HCT116 (cell line): ENCODE results near the gene HPD. TPM values are rescaled to one million over a fixed set of nuclear protein-coding genes. Genes with fewer than 3 reads are reported as not detected.

Source experiments
- ATAC-seq: fragments of 200-7000 bp; cut with Tn5 transposase; 2 replicates; pipeline ENCODE4 v1.9.1; 2020; ENCODE audit warnings: mild to moderate bottlenecking, moderate library complexity
- BruUV-seq: library from RNA; stranded (reverse); fragments of 400-500 nt; replicated peaks from 2 replicates; lab custom pipeline; 2021; lab: Mats Ljungman, UMichigan
- CTCF ChIA-PET: fragments of 300-600 bp; sonication (Branson Sonifier 250); formaldehyde crosslinking; loops from one replicate; lab custom pipeline; 2021; ENCODE audit warnings: antibody characterized with exemption; lab: Charles Lee
- POLR2A ChIA-PET: fragments of 300-600, 350-600 bp; sonication (Branson Sonifier 250); formaldehyde crosslinking; loops from one replicate; lab custom pipeline; 2021; ENCODE audit warnings: antibody characterized with exemption; lab: Charles Lee
- RAD21 ChIA-PET, 2 experiments: fragments of 300-600 bp; sonication (Branson Sonifier 250); formaldehyde crosslinking; loops; one replicate each; lab custom pipeline; 2023; ENCODE audit warnings: low total read pairs in 2 of 2; ENCODE audit not compliant: uncharacterized antibody in 2 of 2, unreplicated experiment in 2 of 2, low non-redundant PET in 1 of 2; lab: Charles Lee
- DNase-seq: peaks from one replicate; pipeline ENCODE4 v3.0.0-alpha.2; 2010; ENCODE audit warnings: low read depth, low spot score
- H2AFZ ChIP-seq: fragments of 200-600 bp; shearing (Covaris generic), sonication (generic); 2 replicates; pipeline ENCODE4 v1.6.1; 2017; ENCODE audit warnings: low read depth, mixed run types, mixed read lengths, antibody characterized with exemption, low read length; ENCODE audit not compliant: poor library complexity, severe bottlenecking
- H3K27ac ChIP-seq: 2 replicates; pipeline ENCODE4 v1.5.1; 2012; ENCODE audit warnings: low read depth, low read length
- H3K27me3 ChIP-seq: fragments of 200-600 bp; sonication (generic); 2 replicates; pipeline ENCODE4 v1.6.1; 2016; ENCODE audit warnings: mixed run types, low read length, mixed read lengths; ENCODE audit not compliant: insufficient read depth
- H3K36me3 ChIP-seq, 2 experiments: fragments of 200-500 bp in 1 of 2; fragments of 200-600 bp in 1 of 2; sonication (Bioruptor generic) in 1 of 2; sonication (generic) in 1 of 2; 2 replicates each; pipeline versions ENCODE4 v1.5.1 to v1.6.1; 2014 to 2016; ENCODE audit warnings: low read length in 2 of 2, inconsistent platforms in 1 of 2, mixed read lengths in 1 of 2, mixed run types in 1 of 2; ENCODE audit not compliant: insufficient read depth in 2 of 2, control insufficient read depth in 1 of 2
- H3K4me1 ChIP-seq, 2 experiments: fragments of 200-600 bp in 1 of 2; sonication (generic) in 1 of 2; 2 replicates each; pipeline versions ENCODE4 v1.5.1 to v1.6.1; 2012 to 2017; ENCODE audit warnings: low read length in 2 of 2, inconsistent platforms in 1 of 2, mild to moderate bottlenecking in 1 of 2, mixed read lengths in 1 of 2, mixed run types in 1 of 2, moderate library complexity in 1 of 2; ENCODE audit not compliant: insufficient read depth in 2 of 2, control insufficient read depth in 1 of 2
- H3K4me2 ChIP-seq: fragments of 200-600 bp; sonication (generic); 2 replicates; pipeline ENCODE4 v1.6.1; 2017; ENCODE audit warnings: mixed run types, low read length, mixed read lengths
- H3K4me3 ChIP-seq, 2 experiments: fragments of 200-600 bp in 1 of 2; sonication (generic) in 1 of 2; replicated peaks in 1 of 2; 2 replicates each; pipeline ENCODE4 v1.5.1; 2011 to 2016; ENCODE audit warnings: low read length in 2 of 2, control low read depth in 1 of 2, low read depth in 1 of 2, mild to moderate bottlenecking in 1 of 2, mixed read lengths in 1 of 2, mixed run types in 1 of 2
- H3K79me2 ChIP-seq: fragments of 200-600 bp; sonication (generic); 2 replicates; pipeline ENCODE4 v1.6.1; 2017; ENCODE audit warnings: mild to moderate bottlenecking, mixed run types, low read length, moderate library complexity, mixed read lengths; ENCODE audit not compliant: insufficient read depth
- H3K9ac ChIP-seq: fragments of 200-600 bp; sonication (generic); 2 replicates; pipeline ENCODE4 v1.6.1; 2016; ENCODE audit warnings: low read length, mixed read lengths
- H3K9me2 ChIP-seq: fragments of 200-600 bp; sonication (generic), shearing (Covaris generic); 2 replicates; pipeline ENCODE4 v1.6.1; 2017; ENCODE audit warnings: mixed run types, mild to moderate bottlenecking, moderate library complexity; ENCODE audit not compliant: insufficient read depth
- H3K9me3 ChIP-seq, 2 experiments: fragments of 200-500 bp in 1 of 2; fragments of 200-600 bp in 1 of 2; sonication (Bioruptor generic) in 1 of 2; sonication (generic) in 1 of 2; 2 replicates each; pipeline ENCODE4 v1.6.1; 2014 to 2017; ENCODE audit warnings: low read length in 2 of 2, mixed read lengths in 2 of 2, inconsistent platforms in 1 of 2, low read depth in 1 of 2, mild to moderate bottlenecking in 1 of 2, mixed run types in 1 of 2, moderate library complexity in 1 of 2; ENCODE audit not compliant: control insufficient read depth in 1 of 2, insufficient read depth in 1 of 2
- H4K20me1 ChIP-seq: fragments of 200-600 bp; sonication (generic), shearing (Covaris generic); 2 replicates; pipeline ENCODE4 v1.6.1; 2017; ENCODE audit warnings: mixed run types, mild to moderate bottlenecking, moderate library complexity; ENCODE audit not compliant: insufficient read depth
- CBX3 ChIP-seq: IDR thresholded peaks from 2 replicates; pipeline ENCODE4 v1.6.1; 2012; ENCODE audit warnings: low read depth
- CTCF ChIP-seq, 3 experiments: fragments of 200-600 bp in 1 of 3; sonication (generic) in 1 of 3; IDR thresholded peaks in 2 of 3; conservative IDR thresholded peaks in 1 of 3; 2 replicates each; pipeline ENCODE4 v1.5.1; 2012 to 2017; ENCODE audit warnings: low read depth in 2 of 3, low read length in 2 of 3, antibody characterized with exemption in 1 of 3, borderline replicate concordance in 1 of 3, control low read depth in 1 of 3, mild to moderate bottlenecking in 1 of 3, mixed read lengths in 1 of 3, mixed run types in 1 of 3, moderate library complexity in 1 of 3; ENCODE audit not compliant: insufficient read depth in 1 of 3
- MAX ChIP-seq: IDR thresholded peaks from 2 replicates; pipeline ENCODE4 v1.6.1; 2012
- ZFX ChIP-seq: fragments of 450-650 bp; IDR thresholded peaks from 2 replicates; pipeline ENCODE4 v1.6.1; 2017
- intact Hi-C: fragments of 100-400 bp; cut with micrococcal nuclease; formaldehyde crosslinking; loops from 2 replicates; pipeline ENCODE4 v1.10.0; 2022
- total RNA-seq: library from RNA; stranded (reverse); gene quantifications from one replicate; pipeline ENCODE4 v1.2.1, GENCODE V29; 2021; ENCODE audit not compliant: unreplicated experiment

The HPD gene
- total RNA-seq, 1 experiment from 2014 or later, result 1.1 TPM

- Histone ChIP-seq H3K79me2 (peaks cover 48% of the 10 kb centered on the region), H3K9me3 (no peaks in the 10 kb centered on the region), H3K9me2 (no peaks in the 10 kb centered on the region), H3K36me3 (0 out of 4 replicates have a peak, but pooled peaks cover 0 to 3% of the 10 kb centered on the region in 2 experiments), H3K27ac (peak overlapping the region; percentile 100), H3K4me2 (peak overlapping the region; percentile 91), H3K9ac (peak overlapping the region; percentile 96), H4K20me1 (no peaks in the 10 kb centered on the region)
- ChIA-PET POLR2A (interaction anchor here (1.6 to 6.1 kb wide), 7 partner anchors 8 to 92 kb away, joined by 5 to 38 read pairs (median 9); partner anchors contain the start of gene PSMD9), CTCF (interaction anchor here (0.6 to 6.9 kb wide), 33 partner anchors 8 to 345 kb away, joined by 3 to 149 read pairs (median 7); partner anchors contain the start of genes CFAP251, PSMD9, SETD1B and TMEM120B)
- peak; percentile 25 for ATAC-seq
- intact Hi-C loops, result loop anchor here (2.0 kb wide), 1 partner anchor 44 kb away; no protein-coding TSS in a partner anchor
- TF ChIP-seq MAX (no peak), CBX3 (no peak), CTCF (IDR thresholded peaks at IDR 0.05 in 2 of 3, conservative IDR thresholded peaks at IDR 0.05 in 1 of 3; ENCODE audit: borderline replicate concordance in 1 of 3, insufficient read depth in 1 of 3, low read depth in 2 of 3, low read length in 2 of 3) (peak in 2 of 3 experiments; percentile 94 to 97; a peak in 4 of 6 replicates), ZFX (no peak)
- TF ChIP-seq, all 23 proteins: peak for 1
- Histone ChIP-seq H2AFZ (no peak overlapping the region), H3K4me3 (peak overlapping the region in 1 of 2 experiments; percentile 91; a peak in 3 of 4 replicates), H3K4me1 (peaks cover 55 to 91% of the 10 kb centered on the region in 2 experiments), H3K27me3 (no peaks in the 10 kb centered on the region)
- RAD21 ChIA-PET, result interaction anchor here (0.7 to 4.2 kb wide), 9 partner anchors 12 to 98 kb away, joined by 3 to 26 read pairs (median 14); partner anchors contain the start of gene PSMD9 (in 2 of the 2)
- BruUV-seq, result no TSS peak
- DNase-seq, result peak; percentile 76
Measured at GRCh38 chr12:121795034-121795968, 63.4 kb downstream of the HPD start.
